ENCODE results near the gene ARG1.

- no peak for TF ChIP-seq TAF1 (IDR thresholded peaks at IDR 0.05; ENCODE audit: borderline replicate concordance, low read depth, low read length)
- TF ChIP-seq ASH2L (IDR thresholded peaks at IDR 0.05; ENCODE audit: borderline replicate concordance, low read depth) = no peak
- TF ChIP-seq POLR2A (IDR thresholded peaks at IDR 0.05; ENCODE audit: low read depth, low read length) = no peak
- TF ChIP-seq CTCF (IDR thresholded peaks at IDR 0.05 in 2 of 3, conservative IDR thresholded peaks at IDR 0.05 in 1 of 3; ENCODE audit: control insufficient read depth in 2 of 3, extremely low read depth in 1 of 3, insufficient read depth in 1 of 3, low read depth in 3 of 3, low read length in 3 of 3) = no peak
Measured at GRCh38 chr6:131581523-131581922, 8.5 kb downstream of the ARG1 start.

Data from GM12878 (cell line).